ENCODE data around the gene CST3.

The CST3 gene

GRCh38 chr20:23602699-23603098, 35.1 kb downstream of the CST3 start:
- DNase-seq (ENCODE audit: low spot score), result no peak

- no peak for DNase-seq (ENCODE audit: low spot score)
Measured at GRCh38 chr20:23602241-23602640, 35.5 kb downstream of the CST3 start.

GRCh38 chr20:23601715-23602114, 36.0 kb downstream of the CST3 start:
- no peak for DNase-seq (ENCODE audit: low spot score)

- no peak for DNase-seq (ENCODE audit: low spot score)
Measured at GRCh38 chr20:23598481-23598880, 39.3 kb downstream of the CST3 start.

- no peak for DNase-seq (ENCODE audit: low spot score)
Measured at GRCh38 chr20:23596579-23597250, 41.0 kb downstream of the CST3 start.

GRCh38 chr20:23595941-23596340, 41.8 kb downstream of the CST3 start:
- DNase-seq (ENCODE audit: low spot score), result no peak

GRCh38 chr20:23588434-23589403, 49.0 kb downstream of the CST3 start:
- no peak for DNase-seq (ENCODE audit: low spot score)

GRCh38 chr20:23587631-23588030, 50.1 kb downstream of the CST3 start:
- DNase-seq (ENCODE audit: low spot score), result no peak

- DNase-seq (ENCODE audit: low spot score), result no peak
Measured at GRCh38 chr20:23586735-23587525, 50.8 kb downstream of the CST3 start.

- DNase-seq (ENCODE audit: low spot score), result no peak
Measured at GRCh38 chr20:23585808-23586734, 51.7 kb downstream of the CST3 start.

- DNase-seq (ENCODE audit: low spot score), result no peak
Measured at GRCh38 chr20:23585449-23585807, 52.3 kb downstream of the CST3 start.

- DNase-seq (ENCODE audit: low spot score), result no peak
Measured at GRCh38 chr20:23584434-23585199, 53.1 kb downstream of the CST3 start.

Data from AG08396 (cell line).